ENCODE results near the gene GNAI1.

GNAI1 gene

DNA sequence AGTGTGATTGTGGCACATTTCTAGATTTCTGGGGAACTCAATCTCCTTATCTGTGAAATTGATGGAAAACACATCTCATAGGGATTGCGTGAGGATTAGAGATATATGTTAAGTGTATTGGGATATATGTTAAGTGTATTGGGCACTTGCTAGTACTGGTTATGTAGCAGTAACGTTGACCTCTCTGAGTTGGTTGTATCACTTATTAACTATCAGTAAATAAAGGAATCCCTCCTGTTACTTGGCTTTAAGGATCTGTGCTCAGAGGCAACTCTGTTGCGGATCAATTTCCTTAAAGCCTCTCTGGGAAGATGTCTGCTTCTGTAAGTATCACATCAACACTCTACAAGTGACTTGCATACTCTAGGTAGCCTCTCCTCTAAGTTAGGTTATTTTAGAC lies 25.2 kb downstream of the GNAI1 start:
- Histone ChIP-seq H3K27ac (ENCODE audit: low read length) (no peak overlapping the region), H3K9ac (ENCODE audit: low read depth, low read length) (no peak overlapping the region), H4K20me1 (ENCODE audit: insufficient read depth, low read length) (no peaks in the 10 kb centered on the region), H2AFZ (ENCODE audit: low read depth, low read length) (no peak overlapping the region), H3K4me3 (ENCODE audit: low read depth in 1 of 2, low read length in 2 of 2) (no peak overlapping the region), H3K9me3 (ENCODE audit: insufficient read depth, low read length, severe bottlenecking) (no peaks in the 10 kb centered on the region), H3K4me1 (ENCODE audit: insufficient read depth, low read length) (no peaks in the 10 kb centered on the region), H3K4me2 (ENCODE audit: insufficient read depth, low read length) (no peak overlapping the region), H3K79me2 (ENCODE audit: insufficient read depth, low read length) (no peaks in the 10 kb centered on the region), H3K27me3 (ENCODE audit: insufficient read depth, low read length, poor library complexity) (no peaks in the 10 kb centered on the region), H3K36me3 (ENCODE audit: insufficient read depth, low read length) (no peaks in the 10 kb centered on the region)
- no peak for ATAC-seq (ENCODE audit: insufficient read depth, low read depth)
- no peak for TF ChIP-seq EZH2 (IDR thresholded peaks at IDR 0.05; ENCODE audit: borderline replicate concordance, low read depth, low read length, severe bottlenecking)
- TF ChIP-seq, protein P1, sequence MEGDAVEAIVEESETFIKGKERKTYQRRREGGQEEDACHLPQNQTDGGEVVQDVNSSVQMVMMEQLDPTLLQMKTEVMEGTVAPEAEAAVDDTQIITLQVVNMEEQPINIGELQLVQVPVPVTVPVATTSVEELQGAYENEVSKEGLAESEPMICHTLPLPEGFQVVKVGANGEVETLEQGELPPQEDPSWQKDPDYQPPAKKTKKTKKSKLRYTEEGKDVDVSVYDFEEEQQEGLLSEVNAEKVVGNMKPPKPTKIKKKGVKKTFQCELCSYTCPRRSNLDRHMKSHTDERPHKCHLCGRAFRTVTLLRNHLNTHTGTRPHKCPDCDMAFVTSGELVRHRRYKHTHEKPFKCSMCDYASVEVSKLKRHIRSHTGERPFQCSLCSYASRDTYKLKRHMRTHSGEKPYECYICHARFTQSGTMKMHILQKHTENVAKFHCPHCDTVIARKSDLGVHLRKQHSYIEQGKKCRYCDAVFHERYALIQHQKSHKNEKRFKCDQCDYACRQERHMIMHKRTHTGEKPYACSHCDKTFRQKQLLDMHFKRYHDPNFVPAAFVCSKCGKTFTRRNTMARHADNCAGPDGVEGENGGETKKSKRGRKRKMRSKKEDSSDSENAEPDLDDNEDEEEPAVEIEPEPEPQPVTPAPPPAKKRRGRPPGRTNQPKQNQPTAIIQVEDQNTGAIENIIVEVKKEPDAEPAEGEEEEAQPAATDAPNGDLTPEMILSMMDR (IDR thresholded peaks at IDR 0.05; ENCODE audit: borderline replicate concordance, extremely low read depth, low read length, poor library complexity, severe bottlenecking), result no peak
- no peak for DNase-seq

- H3K4me3 ChIP-seq (ENCODE audit: low read depth in 1 of 2, low read length in 2 of 2), result no peak overlapping the region
- H2AFZ ChIP-seq (ENCODE audit: low read depth, low read length), result no peak overlapping the region
- no peaks in the 10 kb centered on the region for H3K4me1 ChIP-seq (ENCODE audit: insufficient read depth, low read length)
- H3K79me2 ChIP-seq (ENCODE audit: insufficient read depth, low read length), result no peaks in the 10 kb centered on the region
- H3K36me3 ChIP-seq (ENCODE audit: insufficient read depth, low read length), result no peaks in the 10 kb centered on the region
- no peak for TF ChIP-seq EZH2 (IDR thresholded peaks at IDR 0.05; ENCODE audit: borderline replicate concordance, low read depth, low read length, severe bottlenecking)
- TF ChIP-seq, protein P1 (IDR thresholded peaks at IDR 0.05; ENCODE audit: borderline replicate concordance, extremely low read depth, low read length, poor library complexity, severe bottlenecking), result no peak
- ATAC-seq (ENCODE audit: insufficient read depth, low read depth), result no peak
- H3K27ac ChIP-seq (ENCODE audit: low read length), result no peak overlapping the region
- H3K4me2 ChIP-seq (ENCODE audit: insufficient read depth, low read length), result no peak overlapping the region
- no peaks in the 10 kb centered on the region for H3K27me3 ChIP-seq (ENCODE audit: insufficient read depth, low read length, poor library complexity)
- no peak for DNase-seq
- no peaks in the 10 kb centered on the region for H3K9me3 ChIP-seq (ENCODE audit: insufficient read depth, low read length, severe bottlenecking)
- H3K9ac ChIP-seq (ENCODE audit: low read depth, low read length), result no peak overlapping the region
- H4K20me1 ChIP-seq (ENCODE audit: insufficient read depth, low read length), result no peaks in the 10 kb centered on the region
Measured at GRCh38 chr7:80161466-80161865, 26.8 kb downstream of the GNAI1 start.

- Histone ChIP-seq H2AFZ (ENCODE audit: low read depth, low read length) (no peak overlapping the region), H3K9ac (ENCODE audit: low read depth, low read length) (no peak overlapping the region), H3K4me3 (ENCODE audit: low read depth in 1 of 2, low read length in 2 of 2) (no peak overlapping the region), H3K9me3 (ENCODE audit: insufficient read depth, low read length, severe bottlenecking) (no peaks in the 10 kb centered on the region), H4K20me1 (ENCODE audit: insufficient read depth, low read length) (no peaks in the 10 kb centered on the region), H3K27ac (ENCODE audit: low read length) (no peak overlapping the region), H3K4me1 (ENCODE audit: insufficient read depth, low read length) (no peaks in the 10 kb centered on the region), H3K36me3 (ENCODE audit: insufficient read depth, low read length) (no peaks in the 10 kb centered on the region), H3K27me3 (ENCODE audit: insufficient read depth, low read length, poor library complexity) (no peaks in the 10 kb centered on the region), H3K79me2 (ENCODE audit: insufficient read depth, low read length) (no peaks in the 10 kb centered on the region), H3K4me2 (ENCODE audit: insufficient read depth, low read length) (no peak overlapping the region)
- TF ChIP-seq, protein P1 (IDR thresholded peaks at IDR 0.05; ENCODE audit: borderline replicate concordance, extremely low read depth, low read length, poor library complexity, severe bottlenecking), result no peak
- TF ChIP-seq EZH2 (IDR thresholded peaks at IDR 0.05; ENCODE audit: borderline replicate concordance, low read depth, low read length, severe bottlenecking), result no peak
- DNase-seq (no peak), ATAC-seq (ENCODE audit: insufficient read depth, low read depth) (no peak)
Measured at GRCh38 chr7:80165177-80165576, 30.5 kb downstream of the GNAI1 start.

- no peak overlapping the region for H3K4me3 ChIP-seq (ENCODE audit: low read depth in 1 of 2, low read length in 2 of 2)
- no peak for ATAC-seq (ENCODE audit: insufficient read depth, low read depth)
- no peaks in the 10 kb centered on the region for H3K4me1 ChIP-seq (ENCODE audit: insufficient read depth, low read length)
- no peak overlapping the region for H3K4me2 ChIP-seq (ENCODE audit: insufficient read depth, low read length)
- H3K9ac ChIP-seq (ENCODE audit: low read depth, low read length), result no peak overlapping the region
- no peak overlapping the region for H2AFZ ChIP-seq (ENCODE audit: low read depth, low read length)
- no peaks in the 10 kb centered on the region for H4K20me1 ChIP-seq (ENCODE audit: insufficient read depth, low read length)
- no peak for TF ChIP-seq EZH2 (IDR thresholded peaks at IDR 0.05; ENCODE audit: borderline replicate concordance, low read depth, low read length, severe bottlenecking)
- TF ChIP-seq, protein P1 (IDR thresholded peaks at IDR 0.05; ENCODE audit: borderline replicate concordance, extremely low read depth, low read length, poor library complexity, severe bottlenecking), result no peak
- H3K9me3 ChIP-seq (ENCODE audit: insufficient read depth, low read length, severe bottlenecking), result no peaks in the 10 kb centered on the region
- H3K27me3 ChIP-seq (ENCODE audit: insufficient read depth, low read length, poor library complexity), result no peaks in the 10 kb centered on the region
- no peaks in the 10 kb centered on the region for H3K79me2 ChIP-seq (ENCODE audit: insufficient read depth, low read length)
- H3K27ac ChIP-seq (ENCODE audit: low read length), result no peak overlapping the region
- DNase-seq, result no peak
- no peaks in the 10 kb centered on the region for H3K36me3 ChIP-seq (ENCODE audit: insufficient read depth, low read length)
Measured at GRCh38 chr7:80170445-80170844, 35.8 kb downstream of the GNAI1 start.
